Astrocyte of the spinal cord (primary cell): ENCODE results near the gene LMX1A.

Source experiments
- DNase-seq: peaks from one replicate; pipeline ENCODE4 v3.0.0; 2011; ENCODE audit warnings: low read depth, low spot score
- H3K4me3 ChIP-seq: 2 replicates; pipeline ENCODE4 v1.5.1; 2011; ENCODE audit warnings: low read depth, mild to moderate bottlenecking, low read length, moderate library complexity
- in situ Hi-C: cut with HindIII; loops from 2 replicates; pipeline ENCODE4 v1.10.0; 2017; ENCODE audit warnings: low sequenced_read_pairs
- TF ChIP-seq, protein P1 (sequence below): IDR thresholded peaks from 2 replicates; pipeline ENCODE4 v1.5.1; 2012; ENCODE audit warnings: low read depth, mild to moderate bottlenecking, low read length, inconsistent platforms

Gene LMX1A

DNA sequence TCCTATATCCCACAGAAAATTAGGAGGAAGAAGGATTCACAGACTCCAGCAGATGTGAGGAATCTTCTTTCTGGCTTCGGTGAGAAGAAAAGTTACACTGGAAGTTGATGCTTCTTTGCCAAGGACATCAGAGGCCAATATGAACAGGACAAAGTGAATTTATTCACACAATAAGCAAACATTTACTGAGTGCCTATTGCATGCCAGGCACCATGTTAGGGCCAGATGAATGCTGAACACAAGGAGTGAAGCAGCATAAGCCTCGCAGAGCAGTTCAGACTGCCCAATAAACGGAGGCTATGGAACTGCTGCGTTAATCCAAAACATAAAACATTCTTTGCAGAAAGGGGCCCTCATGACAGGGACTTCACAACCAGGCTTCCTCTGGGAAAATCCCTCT lies 114.6 kb downstream of the LMX1A start:
- in situ Hi-C loops, result no loop called here
- DNase-seq, result no peak
- TF ChIP-seq, protein P1, sequence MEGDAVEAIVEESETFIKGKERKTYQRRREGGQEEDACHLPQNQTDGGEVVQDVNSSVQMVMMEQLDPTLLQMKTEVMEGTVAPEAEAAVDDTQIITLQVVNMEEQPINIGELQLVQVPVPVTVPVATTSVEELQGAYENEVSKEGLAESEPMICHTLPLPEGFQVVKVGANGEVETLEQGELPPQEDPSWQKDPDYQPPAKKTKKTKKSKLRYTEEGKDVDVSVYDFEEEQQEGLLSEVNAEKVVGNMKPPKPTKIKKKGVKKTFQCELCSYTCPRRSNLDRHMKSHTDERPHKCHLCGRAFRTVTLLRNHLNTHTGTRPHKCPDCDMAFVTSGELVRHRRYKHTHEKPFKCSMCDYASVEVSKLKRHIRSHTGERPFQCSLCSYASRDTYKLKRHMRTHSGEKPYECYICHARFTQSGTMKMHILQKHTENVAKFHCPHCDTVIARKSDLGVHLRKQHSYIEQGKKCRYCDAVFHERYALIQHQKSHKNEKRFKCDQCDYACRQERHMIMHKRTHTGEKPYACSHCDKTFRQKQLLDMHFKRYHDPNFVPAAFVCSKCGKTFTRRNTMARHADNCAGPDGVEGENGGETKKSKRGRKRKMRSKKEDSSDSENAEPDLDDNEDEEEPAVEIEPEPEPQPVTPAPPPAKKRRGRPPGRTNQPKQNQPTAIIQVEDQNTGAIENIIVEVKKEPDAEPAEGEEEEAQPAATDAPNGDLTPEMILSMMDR, result no peak
- no peak overlapping the region for H3K4me3 ChIP-seq

DNA sequence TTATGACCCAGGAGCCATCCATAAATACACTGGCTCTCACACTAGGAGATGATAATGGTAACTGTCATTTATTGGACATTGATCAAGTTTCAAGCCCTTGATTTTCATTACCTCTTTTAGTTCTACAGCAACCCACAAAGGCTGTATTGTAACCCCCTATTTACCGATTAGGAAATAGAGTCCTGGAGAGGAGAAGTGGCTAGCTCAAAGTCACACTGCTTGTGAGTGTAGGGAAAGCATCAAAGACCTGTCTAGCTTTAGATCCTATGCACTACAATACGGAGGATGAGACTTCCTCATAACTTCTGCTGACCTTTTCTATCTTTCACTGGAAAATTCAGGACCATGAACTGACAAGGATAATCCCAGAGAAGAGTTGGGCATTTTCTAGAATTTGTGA lies 115.2 kb downstream of the LMX1A start:
- H3K4me3 ChIP-seq, result no peak overlapping the region
- in situ Hi-C loops, result no loop called here
- DNase-seq, result no peak
- TF ChIP-seq, protein P1, result no peak

DNA sequence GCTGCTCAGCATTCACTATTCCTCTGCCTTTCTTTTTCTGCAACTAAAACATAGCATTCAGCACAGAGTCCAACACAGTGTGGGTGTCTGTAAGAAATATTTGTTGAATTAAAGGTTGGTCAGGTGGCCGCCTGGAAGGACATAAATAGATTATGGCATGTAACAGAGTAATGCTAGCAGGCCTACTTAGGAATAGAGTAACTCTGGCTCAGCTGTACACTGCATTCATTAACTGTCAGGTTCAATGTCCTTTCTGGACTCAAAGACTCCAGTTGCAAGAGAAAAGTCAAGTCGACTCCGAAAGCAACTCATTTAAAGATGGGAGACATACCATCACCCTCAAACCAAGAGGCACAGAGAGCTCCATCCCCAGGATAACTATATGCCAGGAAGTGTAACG lies 116.0 kb downstream of the LMX1A start:
- in situ Hi-C loops, result no loop called here
- DNase-seq, result no peak
- TF ChIP-seq, protein P1, result no peak

DNA sequence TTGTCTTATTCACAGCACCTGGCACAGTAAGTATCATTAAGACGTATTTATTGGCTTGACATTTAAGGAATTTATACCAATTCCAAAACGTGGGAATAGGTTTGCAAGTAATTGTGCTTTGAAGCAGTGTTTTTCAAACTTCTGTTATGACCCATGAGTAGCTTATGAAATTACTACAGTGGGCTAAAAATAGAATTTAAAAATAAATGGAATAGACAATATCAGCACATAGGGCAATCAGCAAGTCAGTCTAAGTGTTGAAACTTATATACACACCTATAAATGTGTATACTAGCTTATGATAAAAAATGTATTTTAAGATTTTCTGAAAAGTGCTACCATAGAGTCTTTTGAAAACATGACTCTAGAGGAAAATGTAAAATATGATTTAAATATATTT lies 116.6 kb downstream of the LMX1A start:
- in situ Hi-C loops, result no loop called here
- H3K4me3 ChIP-seq, result no peak overlapping the region
- DNase-seq, result no peak
- TF ChIP-seq, protein P1, result no peak

More for the DNA sequence above, 116.0 kb downstream of the LMX1A start:
- H3K4me3 ChIP-seq, result no peak overlapping the region

DNA sequence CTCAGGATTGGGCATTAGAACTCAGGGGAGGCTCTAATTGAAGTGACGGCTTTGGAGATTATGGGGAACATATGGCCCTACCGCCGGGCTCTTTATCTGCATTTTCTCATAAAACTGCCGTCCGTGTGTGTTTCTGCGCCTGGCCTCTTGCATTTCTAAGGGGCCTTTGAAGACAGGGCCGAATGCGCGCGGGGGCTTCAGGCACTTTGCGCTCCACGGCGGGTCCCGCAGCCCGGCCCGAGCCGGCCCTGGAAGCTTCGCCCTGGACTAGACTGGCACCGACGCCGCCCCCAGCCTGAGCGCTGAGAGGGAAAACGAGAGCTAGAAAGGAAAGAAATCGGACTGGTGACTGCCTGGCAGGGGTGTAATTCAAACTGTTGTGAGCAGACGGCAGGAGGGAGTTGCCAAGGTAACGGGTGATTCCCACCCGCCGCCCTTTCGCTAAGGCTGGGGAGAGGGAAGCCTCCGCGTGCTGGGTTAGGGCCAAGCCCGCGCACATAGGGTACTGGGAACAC lies 120.7 kb downstream of the LMX1A start:
- H3K4me3 ChIP-seq, result no peak overlapping the region
- no peak for DNase-seq
- in situ Hi-C loops, result no loop called here
- TF ChIP-seq, protein P1, result no peak

DNA sequence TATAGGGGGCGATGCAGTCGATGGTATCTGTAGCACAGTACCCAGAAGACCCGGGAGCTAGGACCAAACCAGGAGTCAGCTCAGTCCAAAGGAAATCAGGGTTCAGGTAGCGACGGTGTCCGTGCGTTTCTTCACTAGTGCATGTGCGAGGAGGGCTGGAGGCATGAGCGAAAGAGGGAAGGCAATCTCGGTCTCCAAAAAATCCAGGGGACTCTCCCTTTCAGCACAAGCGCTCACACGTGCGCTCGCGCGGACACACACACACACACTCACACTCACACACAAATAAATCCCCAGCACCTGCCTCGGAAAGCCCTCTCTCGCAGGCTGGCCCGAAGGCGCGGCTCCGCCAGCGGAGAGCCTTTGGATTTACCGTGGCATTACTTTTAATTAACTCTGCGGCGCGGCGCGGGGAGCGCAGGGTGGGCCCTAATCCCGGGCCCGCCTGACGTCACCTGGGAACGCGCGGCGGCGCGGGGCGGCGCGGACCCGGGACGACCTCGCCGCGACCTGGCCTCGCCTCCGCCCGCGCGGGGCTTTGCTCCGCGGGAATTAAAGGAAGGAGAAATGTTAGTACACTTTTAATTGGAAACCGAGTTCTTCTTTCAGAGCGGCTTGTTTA lies 121.2 kb downstream of the LMX1A start:
- in situ Hi-C loops, result no loop called here
- no peak overlapping the region for H3K4me3 ChIP-seq
- TF ChIP-seq, protein P1, result no peak
- no peak for DNase-seq
